Eye (tissue), 1 donor: ENCODE measurements around the gene PTH2.
"Not testable (repeated sequence)": the region's sequence is repeated elsewhere in the genome, so short reads cannot be mapped to it uniquely, and the experiment has no call there.

Experiments used
- DNase-seq: peaks from one replicate; pipeline ENCODE4 v3.0.0-alpha.2; 2015

PTH2 gene

DNA sequence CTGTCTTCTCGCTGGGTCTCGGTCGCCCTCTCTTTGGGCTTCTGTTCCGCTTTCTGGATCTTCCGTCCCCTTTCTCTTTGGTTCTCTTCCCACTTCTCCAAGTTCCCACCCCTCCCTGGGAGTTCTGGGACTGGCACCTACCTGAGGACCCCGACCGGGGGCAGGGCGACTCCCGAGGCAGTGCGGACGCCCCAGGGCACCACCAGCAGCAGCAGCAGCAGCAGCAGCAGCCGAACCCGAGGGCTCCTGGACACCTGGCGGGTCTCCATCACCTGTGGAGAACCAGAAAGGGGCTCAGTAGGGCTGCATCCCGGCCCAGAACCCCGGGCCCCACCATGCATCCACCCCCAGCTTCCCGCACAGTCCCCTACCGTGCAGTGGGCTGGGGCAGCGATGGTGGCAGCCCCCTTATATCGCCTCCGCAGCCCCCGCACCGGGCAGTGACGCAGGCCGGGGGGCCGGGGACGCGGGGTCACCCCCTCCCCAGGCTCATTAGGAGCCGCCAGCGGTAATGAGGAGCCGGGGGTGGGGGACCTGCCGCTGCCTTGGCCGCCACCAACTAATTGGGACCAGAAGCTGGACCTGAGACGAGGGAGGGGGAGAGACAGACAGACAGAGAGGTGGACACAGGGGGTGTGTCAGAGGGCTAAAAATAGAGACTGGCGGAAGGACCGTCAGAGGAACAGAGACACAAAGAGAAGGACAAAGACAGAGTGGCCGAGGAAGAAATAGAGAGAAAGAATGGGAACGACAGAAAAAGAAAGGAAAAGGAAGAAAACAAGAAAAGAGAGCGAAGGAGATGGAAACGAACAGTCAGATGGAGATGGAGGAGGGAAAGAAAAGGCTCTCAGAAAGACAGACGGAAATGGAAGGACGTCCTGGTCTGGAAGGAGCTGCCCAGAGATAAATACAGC, at the start of gene PTH2:
PTH2 (minus strand) TSS at position 371 of the 914 bp plus-strand sequence; CDS start at position 269, 102 bp downstream.
- DNase-seq: peak; percentile 68

GRCh38 chr19:49472936-49473335, 49.7 kb upstream of the PTH2 start:
- no peak for DNase-seq

- DNase-seq: no peak
These were observed 47.4 kb upstream of the PTH2 start for GRCh38 chr19:49470615-49470978.

DNA sequence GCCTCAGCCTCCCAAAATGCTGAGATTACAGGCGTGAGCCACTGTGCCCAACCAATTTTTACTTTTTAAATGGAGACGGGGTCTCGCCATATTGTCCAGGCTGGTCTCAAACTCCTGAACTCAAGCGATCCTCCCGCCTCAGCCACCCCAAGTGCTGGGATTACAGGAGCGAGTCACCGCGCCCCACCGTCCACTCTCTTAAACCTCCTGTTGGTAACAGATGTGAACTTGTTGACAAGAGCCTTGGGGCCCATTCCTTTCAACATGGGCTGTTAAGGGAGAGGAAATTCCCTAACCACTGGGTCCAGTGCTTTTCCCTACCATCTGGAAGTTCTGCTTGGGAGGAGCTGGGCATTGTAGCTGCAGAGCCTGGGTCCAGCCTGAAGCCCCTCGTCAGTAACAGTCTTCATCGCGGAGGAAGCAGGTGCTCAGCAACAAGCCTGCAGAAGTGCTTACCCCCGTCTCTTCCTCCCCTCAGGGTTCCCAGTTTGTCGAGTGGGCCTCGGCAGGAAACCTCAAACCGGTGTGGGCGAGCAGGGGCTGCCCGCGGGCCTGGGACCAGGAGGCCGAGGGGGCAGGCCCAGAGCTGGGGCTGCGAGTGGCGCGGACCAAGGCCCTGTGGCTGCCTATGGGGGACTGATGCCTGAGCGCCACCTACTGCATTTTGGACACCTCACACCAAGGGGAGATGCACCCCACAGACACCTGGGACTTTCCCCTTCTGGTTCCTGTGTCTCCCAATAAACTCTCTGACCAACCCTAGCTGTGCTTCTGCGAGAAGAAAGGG, 46.8 kb upstream of the PTH2 start:
- no peak for DNase-seq

DNA sequence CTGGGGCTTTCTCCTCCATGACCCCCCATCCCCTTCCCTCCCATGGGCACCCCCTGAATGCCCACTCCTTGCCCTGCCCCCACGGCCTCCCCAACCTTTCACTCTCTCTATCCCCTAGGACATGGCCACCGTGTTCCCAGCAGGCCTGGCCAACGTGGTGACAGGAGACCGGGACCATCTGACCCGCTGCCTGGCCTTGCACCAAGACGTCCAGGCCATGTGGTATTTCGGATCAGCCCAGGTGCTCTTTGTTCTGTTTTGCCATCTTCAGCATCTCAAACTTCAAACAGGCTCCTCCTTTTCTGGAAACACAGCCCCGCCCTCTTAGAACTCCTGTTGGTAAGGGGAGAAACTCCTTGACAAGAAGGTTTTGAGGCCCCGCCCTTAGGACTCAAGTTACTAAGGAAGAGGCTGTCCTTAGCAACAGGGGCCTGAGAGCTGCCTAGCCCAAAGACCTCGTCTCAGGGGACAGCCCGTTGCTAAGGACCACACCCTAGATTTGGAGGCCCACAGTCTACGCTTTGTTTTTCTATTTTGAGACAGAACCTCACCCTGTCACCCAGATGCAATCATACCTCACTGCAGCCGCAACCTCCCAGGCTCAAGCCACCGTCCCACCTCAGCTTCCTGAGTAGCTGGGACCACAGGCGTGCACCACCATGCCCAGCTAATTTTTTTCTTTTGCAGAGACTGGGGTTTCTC, 45.7 kb upstream of the PTH2 start:
- DNase-seq: peak; percentile 48

GRCh38 chr19:49468199-49468598, 45.0 kb upstream of the PTH2 start:
- no peak for DNase-seq

GRCh38 chr19:49465371-49465770, 42.1 kb upstream of the PTH2 start:
- no peak for DNase-seq

DNA sequence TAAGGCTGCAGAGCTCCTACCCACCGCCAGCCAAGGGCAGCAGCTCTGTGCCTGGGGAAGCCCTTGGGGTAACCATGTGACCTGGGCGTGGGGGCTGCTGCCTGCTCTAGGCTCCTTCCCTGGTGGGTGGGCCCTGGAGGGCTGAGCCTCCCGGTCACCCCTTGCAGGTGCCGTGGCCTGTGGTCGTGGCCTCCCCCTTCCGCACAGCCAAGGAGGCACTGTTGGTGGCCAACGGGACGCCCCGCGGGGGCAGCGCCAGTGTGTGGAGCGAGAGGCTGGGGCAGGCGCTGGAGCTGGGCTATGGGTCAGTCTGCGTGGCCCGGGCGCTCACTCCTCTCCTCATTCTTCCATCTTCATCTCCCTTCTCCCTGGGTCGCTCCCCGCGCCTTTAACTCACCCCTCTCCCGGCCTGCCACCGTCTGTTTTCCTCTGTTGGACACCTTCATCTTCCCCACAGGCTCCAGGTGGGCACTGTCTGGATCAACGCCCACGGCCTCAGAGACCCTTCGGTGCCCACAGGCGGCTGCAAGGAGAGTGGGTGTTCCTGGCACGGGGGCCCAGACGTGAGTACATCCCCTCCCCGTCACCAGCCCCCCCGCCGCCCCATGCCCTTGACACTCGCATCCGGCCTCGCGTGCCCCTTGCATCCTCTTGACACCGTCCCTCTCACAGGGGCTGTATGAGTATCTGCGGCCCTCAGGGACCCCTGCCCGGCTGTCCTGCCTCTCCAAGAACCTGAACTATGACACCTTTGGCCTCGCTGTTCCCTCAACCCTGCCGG, 40.9 kb upstream of the PTH2 start:
- no peak for DNase-seq

GRCh38 chr19:49462492-49462891, 39.3 kb upstream of the PTH2 start:
- DNase-seq: no peak

GRCh38 chr19:49461656-49462055, 38.4 kb upstream of the PTH2 start:
- DNase-seq: no peak

GRCh38 chr19:49461130-49461529, 37.9 kb upstream of the PTH2 start:
- DNase-seq: not testable (repeated sequence)

GRCh38 chr19:49459388-49459787, 36.1 kb upstream of the PTH2 start:
- DNase-seq: no peak

DNA sequence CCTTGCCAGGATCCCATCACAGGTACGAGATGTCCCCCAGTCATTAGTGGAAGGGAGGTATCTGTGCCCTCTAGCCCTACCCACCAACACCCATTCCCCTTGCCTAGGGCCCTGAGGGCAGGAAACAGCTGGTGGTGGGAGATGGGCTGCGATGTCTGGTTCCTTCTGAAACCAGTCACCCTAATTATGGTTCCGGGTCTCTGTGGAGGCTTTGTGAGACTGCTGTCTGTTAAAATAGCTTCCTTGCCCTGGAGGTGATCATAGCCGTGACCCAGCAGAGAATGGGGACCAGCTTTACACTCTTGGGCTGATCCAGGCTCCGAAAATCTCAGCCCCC, 35.3 kb upstream of the PTH2 start:
- no peak for DNase-seq

GRCh38 chr19:49456326-49456725, 33.1 kb upstream of the PTH2 start:
- DNase-seq: no peak

GRCh38 chr19:49455773-49456172, 32.5 kb upstream of the PTH2 start:
- DNase-seq: no peak

- no peak for DNase-seq
These were observed 30.6 kb upstream of the PTH2 start for GRCh38 chr19:49453757-49454240.

DNA sequence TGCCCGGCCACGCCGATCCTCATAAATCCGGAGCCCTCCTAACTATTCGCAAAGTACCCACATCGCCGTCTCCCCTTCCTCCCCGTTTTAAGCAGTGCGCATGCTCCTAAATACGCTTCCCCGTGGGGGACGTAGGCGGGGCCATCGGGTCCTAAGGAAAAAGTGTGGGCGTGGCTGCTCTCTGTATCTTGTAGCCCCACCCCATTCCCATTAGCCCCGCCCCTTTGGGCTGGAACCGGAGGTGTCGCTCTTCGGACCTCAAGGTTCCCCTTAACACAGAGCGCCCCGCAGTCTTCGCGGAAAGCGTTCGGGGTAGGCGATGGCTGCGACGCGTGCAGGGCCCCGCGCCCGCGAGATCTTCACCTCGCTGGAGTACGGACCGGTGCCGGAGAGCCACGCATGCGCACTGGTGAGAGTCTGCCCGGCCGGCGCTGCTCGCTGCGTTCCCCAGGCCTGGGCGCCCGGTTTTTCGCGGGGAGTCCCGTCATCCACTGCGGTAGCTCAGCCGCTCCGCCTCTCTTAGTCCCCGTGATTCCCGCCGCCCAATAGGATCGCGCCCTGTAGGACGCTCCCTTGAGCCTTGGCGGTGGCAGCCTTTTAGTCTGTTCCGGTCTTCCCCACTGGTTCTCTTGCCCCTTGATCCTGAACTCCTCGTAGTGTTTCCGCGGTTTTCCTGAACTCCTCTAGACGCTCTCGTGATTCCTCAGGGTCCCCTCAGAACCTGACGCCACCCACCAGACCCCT, 29.9 kb upstream of the PTH2 start, which contains the start of gene ALDH16A1:
ALDH16A1 (plus strand) TSS at position 213 of the 744 bp plus-strand sequence; CDS start at position 320, 107 bp downstream.
- peak; percentile 100 for DNase-seq

DNA sequence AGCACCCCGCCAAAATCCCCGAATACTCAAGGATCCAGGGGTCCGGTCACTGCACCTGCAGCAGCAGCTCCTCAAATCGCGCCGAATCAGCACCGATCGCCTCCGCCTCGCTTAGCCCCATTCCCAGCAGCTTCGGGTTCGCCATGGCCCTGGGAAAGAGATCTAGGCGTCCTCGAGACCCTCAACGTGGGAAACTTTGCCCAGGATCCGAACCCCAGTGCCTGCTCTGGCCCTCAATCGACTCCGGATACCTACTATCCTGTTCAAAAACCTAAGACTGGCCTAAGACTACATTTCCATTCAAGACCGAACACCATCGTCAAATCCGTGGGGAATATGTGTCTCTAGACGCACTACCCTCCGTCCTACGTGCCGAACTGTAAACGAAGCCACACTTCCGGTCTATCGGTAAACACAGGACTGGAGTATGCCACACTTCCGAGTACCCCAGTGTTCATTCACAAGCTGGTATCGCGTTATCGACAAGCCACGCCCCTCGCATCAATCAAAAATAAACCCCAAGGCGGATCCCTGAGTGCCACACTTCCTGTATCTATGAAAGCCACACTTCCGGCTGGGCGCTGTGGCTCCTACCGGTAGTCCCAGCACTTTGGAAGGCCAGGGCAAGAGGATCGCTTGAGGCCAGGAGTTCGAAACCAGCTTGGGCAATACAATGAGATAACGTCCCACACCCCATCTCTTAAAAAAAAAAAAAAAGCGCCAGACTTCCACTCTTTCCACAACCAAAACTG, 28.4 kb upstream of the PTH2 start, which contains the start of gene PIH1D1:
PIH1D1 (minus strand) TSS at position 385 of the 752 bp plus-strand sequence; CDS start at position 145, 240 bp downstream.
- peak; percentile 100 for DNase-seq

DNA sequence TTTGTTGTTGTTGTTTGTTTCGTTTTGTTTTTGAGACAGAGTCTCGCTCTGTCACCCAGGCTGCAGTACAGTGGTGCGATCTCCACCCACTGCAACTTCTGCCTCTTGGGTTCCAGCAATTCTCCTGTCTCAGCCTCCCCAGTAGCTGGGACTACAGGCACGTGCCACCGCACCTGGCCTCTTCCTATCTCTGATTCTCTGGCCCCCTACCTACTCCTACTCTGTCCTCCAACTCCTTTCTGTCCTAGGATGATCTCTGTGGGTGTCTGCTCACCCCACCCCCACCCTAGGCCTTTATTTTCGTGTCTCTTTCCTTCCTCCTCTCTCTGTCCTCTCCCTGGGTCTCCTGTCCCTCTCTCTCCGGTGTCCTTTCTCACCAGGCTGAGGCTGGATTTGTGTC, 27.2 kb upstream of the PTH2 start:
- no peak for DNase-seq

DNA sequence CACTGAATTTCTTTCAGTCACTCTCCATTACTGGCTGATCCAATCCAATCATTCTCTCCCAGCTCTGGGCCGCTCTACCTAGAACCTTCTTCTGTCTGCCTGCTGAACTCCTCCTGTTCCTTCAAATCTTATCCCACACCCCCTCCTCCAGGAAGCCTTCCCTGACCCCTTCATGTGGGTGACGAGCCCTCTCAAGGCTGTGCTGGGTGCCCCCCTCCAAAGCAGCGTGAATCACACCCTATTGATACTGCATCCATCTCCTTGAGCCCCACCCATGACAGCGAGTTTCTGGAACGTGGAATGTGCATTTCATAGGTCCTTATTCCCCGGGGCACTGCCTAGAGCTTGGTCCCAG, 25.2 kb upstream of the PTH2 start:
- no peak for DNase-seq
